NCI-H345 treated with DMSO at 0.1 percent for 48 hours (cell line): ENCODE measurements around the gene ME3.

Source experiments
- DNase-seq: peaks from one replicate; lab custom pipeline; 2025; ENCODE audit not compliant: unreplicated experiment; lab: John Stamatoyannopoulos, UW

The ME3 gene

GRCh38 chr11:86589856-86590589 lies 82.4 kb downstream of the ME3 start:
- DNase-seq, result no peak

- DNase-seq, result no peak
Measured at GRCh38 chr11:86589204-86589603, 83.2 kb downstream of the ME3 start.

- DNase-seq, result peak; percentile 88
Measured at GRCh38 chr11:86588566-86589090, 83.8 kb downstream of the ME3 start.

GRCh38 chr11:86587264-86588193 lies 84.9 kb downstream of the ME3 start:
- peak; percentile 37 for DNase-seq

- no peak for DNase-seq
Measured at GRCh38 chr11:86586307-86586706, 86.1 kb downstream of the ME3 start.

- no peak for DNase-seq
Measured at GRCh38 chr11:86582898-86583297, 89.5 kb downstream of the ME3 start.

GRCh38 chr11:86580535-86580934 lies 91.9 kb downstream of the ME3 start:
- no peak for DNase-seq

GRCh38 chr11:86579406-86579731 lies 93.0 kb downstream of the ME3 start:
- no peak for DNase-seq

- no peak for DNase-seq
Measured at GRCh38 chr11:86578727-86579405, 93.5 kb downstream of the ME3 start.

GRCh38 chr11:86577644-86578636 lies 94.5 kb downstream of the ME3 start:
- no peak for DNase-seq

GRCh38 chr11:86576946-86577624 lies 95.3 kb downstream of the ME3 start:
- no peak for DNase-seq

- no peak for DNase-seq
Measured at GRCh38 chr11:86575927-86576326, 96.5 kb downstream of the ME3 start.

- DNase-seq, result no peak
Measured at GRCh38 chr11:86575208-86575855, 97.1 kb downstream of the ME3 start.

- no peak for DNase-seq
Measured at GRCh38 chr11:86574493-86575207, 97.8 kb downstream of the ME3 start.

- DNase-seq, result no peak
Measured at GRCh38 chr11:86571273-86571948, 101.0 kb downstream of the ME3 start.

GRCh38 chr11:86570451-86570850 lies 102.0 kb downstream of the ME3 start:
- no peak for DNase-seq

- DNase-seq, result no peak
Measured at GRCh38 chr11:86570020-86570419, 102.4 kb downstream of the ME3 start.

GRCh38 chr11:86569109-86569508 lies 103.3 kb downstream of the ME3 start:
- DNase-seq, result no peak
